Activated CD4-positive, alpha-beta T cell treated with anti-CD3 and anti-CD28 coated beads for 1 hour (primary cell): ENCODE data around the gene EPOP.
"Not testable (repeated sequence)": the region's sequence is repeated elsewhere in the genome, so short reads cannot be mapped to it uniquely, and the experiment has no call there.

Source experiments
- DNase-seq: peaks from one replicate; pipeline ENCODE4 v3.0.0-alpha.2; 2020

Gene EPOP

GRCh38 chr17:38636054-38636453 is 38.7 kb downstream of the EPOP start:
- no peak for DNase-seq

DNA sequence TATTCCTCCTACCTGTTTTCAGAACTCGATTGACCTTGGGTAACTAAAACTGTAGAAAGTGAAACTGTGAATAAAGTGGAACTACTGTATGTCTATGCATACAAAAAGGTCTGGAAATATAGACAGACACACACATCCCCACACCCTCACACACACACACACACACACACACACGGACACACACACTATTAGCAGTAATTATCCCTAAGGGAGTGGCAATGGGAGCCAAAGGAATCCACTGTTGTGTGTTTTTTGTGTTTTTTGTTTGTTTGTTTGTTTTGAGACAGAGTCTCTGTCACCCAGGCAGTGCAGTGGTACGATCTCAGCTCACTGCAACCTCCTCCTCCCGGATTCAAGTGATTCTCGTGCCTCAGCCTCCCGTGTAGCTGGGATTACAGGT is 42.4 kb downstream of the EPOP start:
- no peak for DNase-seq

GRCh38 chr17:38628441-38628840 is 46.3 kb downstream of the EPOP start:
- no peak for DNase-seq

GRCh38 chr17:38627957-38628356 is 46.8 kb downstream of the EPOP start:
- no peak for DNase-seq

DNA sequence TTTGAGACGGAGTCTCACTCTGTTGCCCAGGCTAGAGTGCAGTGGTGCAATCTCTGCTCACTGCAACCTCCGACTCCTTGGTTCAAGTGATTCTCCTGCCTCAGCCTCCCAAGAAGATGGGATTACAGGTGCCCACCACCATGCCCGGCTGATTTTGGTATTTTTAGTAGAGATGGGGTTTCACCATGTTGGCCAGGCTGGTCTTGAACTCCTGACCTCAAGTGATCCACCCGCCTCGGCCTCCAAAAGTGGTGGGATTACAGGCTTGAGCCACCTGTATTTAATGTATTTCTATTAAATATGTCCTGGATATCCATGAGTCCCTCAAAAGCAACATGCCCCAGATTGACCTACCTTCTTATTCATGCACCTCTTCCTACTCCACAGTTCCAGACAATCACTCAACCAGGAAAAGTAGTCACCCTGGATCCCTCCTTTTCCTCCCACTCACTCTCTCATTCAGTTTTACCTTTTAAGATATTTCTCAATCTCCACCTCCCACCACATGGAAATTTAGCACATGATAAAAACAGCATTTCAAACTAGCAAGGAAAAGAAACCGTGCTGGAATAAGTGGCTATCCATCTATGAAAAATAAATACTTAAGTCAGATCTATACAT is 48.0 kb downstream of the EPOP start:
- DNase-seq: not testable (repeated sequence)

GRCh38 chr17:38625482-38625881 is 49.3 kb downstream of the EPOP start:
- no peak for DNase-seq

DNA sequence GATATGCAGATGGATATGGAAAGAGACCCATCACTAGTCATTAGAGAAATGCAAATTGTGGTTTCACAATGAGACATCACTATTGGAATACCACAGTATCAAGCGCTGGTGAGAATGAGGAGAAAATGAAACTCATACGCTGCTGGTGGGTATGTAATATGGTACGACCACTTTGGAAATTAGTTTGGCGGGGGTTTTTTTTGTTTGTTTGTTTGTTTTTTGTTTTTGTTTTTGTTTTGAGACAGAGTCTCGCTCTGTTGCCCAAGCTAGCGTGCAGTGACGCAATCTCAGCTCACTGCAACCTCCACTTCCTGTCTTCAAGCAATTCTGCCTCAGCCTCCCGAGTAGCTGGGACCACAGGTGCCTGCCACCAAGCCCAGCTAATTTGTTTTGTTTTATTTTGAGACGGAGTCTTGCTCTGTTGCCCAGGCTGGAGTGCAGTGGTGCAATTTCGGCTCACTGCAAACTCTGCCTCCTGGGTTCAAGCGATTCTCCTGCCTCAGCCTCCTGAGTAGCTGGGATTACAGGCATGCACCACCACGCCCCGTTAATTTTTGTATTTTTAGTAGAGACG is 49.9 kb downstream of the EPOP start:
- not testable (repeated sequence) for DNase-seq
